IPS DF 4.7 (cell line): ENCODE measurements around the gene KLHL5.
"Not testable (repeated sequence)": the region's sequence is repeated elsewhere in the genome, so short reads cannot be mapped to it uniquely, and the experiment has no call there.

ENCODE experiments used
- DNase-seq: peaks from one replicate; pipeline ENCODE4 v3.0.0-alpha.2; 2013; ENCODE audit warnings: low spot score; ENCODE audit errors: extremely low read depth

KLHL5 gene

DNA sequence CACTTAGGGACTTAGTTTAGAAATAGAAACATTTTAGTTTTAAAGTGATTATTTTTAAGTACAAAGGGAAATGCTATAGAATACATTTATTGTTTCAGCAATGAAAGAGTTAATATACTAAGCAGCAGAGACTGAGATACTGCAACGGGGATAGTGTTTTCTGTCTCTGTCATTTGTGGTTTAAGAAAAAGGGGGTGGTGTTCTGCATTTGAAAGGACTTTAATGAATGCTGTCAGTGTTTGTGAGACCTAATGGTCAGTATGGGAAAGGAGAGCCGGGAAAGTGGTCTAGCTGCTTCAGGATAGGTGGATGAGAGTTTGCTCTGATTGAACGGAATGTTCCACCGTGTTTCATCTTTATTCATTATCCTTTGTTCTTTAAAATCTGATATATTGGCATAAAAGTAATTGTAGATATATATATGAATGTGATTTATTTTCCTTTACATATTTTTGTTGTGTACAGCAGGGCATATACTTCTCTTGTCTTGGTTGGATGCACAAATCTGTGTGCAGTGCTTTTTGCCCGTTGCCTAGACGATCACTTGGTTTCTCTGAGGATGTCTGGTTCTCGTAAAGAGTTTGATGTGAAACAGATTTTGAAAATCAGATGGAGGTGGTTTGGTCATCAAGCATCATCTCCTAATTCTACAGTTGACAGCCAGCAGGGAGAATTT is at the start of gene KLHL5:
KLHL5 (plus strand) TSS at position 139 of the 676 bp plus-strand sequence; CDS start at position 560, 421 bp downstream.
- peak; percentile 11 for DNase-seq

GRCh38 chr4:39014028-39014427 is 48.0 kb upstream of the KLHL5 start:
- DNase-seq, result no peak

DNA sequence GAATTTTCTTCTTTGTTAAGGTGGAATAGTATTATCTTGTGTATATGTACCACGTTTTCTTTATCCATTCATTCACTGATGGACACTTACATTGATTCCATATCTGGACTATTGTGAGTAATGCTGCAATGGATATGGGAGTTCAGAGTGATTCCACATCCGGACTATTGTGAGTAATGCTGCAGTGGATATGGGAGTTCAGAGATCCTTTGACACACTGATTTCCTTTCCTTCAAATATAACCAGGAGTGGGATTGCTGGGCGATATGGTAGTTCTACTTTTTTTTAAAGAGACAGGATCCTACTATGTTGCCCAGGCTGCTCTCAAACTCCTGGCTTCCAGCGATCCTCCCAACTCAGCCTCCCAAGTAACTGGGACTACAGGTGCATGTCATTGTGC is 41.9 kb upstream of the KLHL5 start:
- DNase-seq, result no peak

GRCh38 chr4:39021631-39022030 is 40.4 kb upstream of the KLHL5 start:
- no peak for DNase-seq

DNA sequence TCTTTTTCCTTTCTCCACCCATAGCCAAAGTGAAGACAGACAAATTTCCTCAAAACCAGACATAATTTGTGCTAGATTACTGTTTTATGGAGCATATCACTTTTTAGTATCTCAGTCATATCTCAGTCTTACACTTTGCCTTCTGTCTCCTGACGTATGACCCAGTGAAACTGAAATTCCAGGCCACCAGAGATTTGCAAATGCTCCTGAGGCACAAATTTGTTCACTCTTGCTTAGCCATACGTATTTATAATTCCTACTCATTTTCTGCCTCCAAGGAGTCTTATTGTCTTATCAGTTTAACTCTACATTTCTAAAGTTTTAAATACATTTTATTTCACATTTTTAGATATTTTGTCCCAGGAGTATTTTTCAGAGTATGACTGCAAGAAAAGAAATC is 39.8 kb upstream of the KLHL5 start:
- DNase-seq, result no peak

GRCh38 chr4:39023059-39023458 is 39.0 kb upstream of the KLHL5 start:
- no peak for DNase-seq

GRCh38 chr4:39024311-39024865 is 37.6 kb upstream of the KLHL5 start:
- DNase-seq, result no peak

DNA sequence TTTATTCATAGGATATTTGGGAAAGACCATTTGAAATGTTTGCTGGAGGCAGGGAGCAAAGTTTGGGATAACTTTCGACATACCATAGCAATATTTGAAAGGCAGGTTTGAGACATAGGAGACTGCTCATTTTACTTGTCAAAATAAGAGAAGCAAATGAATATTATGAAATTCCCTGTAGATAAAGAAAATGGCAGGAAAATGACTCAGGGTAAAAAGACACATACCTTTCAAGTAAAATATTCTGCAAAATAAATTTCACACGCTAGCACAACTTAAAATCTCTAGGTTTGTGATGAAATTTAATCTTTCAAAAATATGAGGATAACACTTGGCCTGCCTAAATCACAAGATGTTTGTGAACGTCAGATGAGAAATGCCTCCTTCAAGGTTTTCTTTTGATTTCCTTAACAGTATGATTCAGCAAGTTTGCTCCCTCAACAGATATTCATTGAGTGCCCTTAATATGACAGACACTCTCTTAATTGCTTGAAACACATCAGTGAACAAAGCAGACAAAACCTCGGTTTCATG is 36.4 kb upstream of the KLHL5 start:
- DNase-seq, result no peak

- no peak for DNase-seq
These were observed 35.9 kb upstream of the KLHL5 start for GRCh38 chr4:39026096-39026495.

DNA sequence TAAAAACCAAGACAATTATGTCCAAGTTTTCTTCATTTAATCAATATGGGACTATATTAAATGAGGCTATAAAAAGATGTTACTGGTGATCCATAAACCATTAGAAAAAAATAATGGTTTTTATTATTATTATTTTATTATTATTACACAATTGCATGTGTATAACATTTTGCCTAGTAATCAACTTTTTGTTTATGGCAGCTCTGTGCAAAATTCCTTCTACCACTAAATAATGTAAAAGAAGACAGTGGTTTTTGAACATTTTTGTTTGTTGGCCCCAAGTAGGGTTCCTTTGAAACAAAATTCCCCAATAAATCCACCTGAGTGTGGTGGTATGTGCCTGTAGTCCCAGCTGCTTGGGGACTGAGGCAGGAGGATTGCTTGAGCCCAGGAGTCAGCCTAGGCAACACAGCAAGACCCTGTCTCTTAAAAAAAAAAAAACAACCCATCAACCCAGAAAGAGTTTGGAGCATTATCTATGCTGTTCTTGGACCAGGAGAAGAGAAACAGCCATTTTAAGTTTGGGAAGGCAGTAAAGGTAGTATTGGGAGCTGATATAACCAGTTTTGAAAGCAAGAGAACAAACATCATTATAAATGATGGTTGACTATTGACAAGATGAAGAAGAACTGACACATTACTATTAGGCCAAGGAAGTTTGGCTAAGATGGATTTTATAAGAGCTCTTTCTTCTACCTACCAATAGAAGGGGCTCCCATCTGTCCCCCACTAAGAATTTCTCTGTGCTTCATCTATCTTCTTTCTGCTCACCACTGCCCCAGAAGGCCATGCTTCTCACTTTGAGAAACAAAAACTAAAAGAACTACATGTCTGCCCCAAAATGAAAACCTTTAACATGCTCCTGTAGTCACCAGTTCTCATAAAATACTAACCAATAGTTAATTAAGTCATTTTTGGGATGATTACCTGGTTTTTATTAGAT is 32.0 kb upstream of the KLHL5 start:
- no peak for DNase-seq

- DNase-seq, result no peak
These were observed 31.3 kb upstream of the KLHL5 start for GRCh38 chr4:39030725-39031124.

GRCh38 chr4:39031590-39032020 is 30.4 kb upstream of the KLHL5 start:
- DNase-seq, result not testable (repeated sequence)

GRCh38 chr4:39032218-39033085 is 29.6 kb upstream of the KLHL5 start, which contains the start of gene TMEM156:
Gene TMEM156 (minus strand): TSS chr4:39032409. CDS start chr4:39032313, 96 bp downstream.
- no peak for DNase-seq

GRCh38 chr4:39036172-39036571 is 25.9 kb upstream of the KLHL5 start:
- DNase-seq, result no peak

DNA sequence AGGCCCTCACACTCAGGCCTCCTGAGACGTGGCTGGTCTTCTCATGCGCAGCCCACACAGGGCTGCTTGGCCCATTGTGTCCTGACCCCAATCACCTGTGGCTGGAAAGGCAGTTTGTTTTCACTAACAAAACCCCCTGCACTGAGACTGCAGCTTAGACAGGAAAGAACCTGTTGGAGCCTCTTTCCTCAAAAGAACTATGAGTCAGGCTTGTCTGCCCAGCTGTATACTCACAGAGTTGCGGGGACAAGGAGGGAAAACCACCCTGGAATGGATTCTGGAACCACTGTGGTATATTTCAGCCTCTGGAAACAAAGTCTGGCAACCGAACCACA is 24.6 kb upstream of the KLHL5 start:
- DNase-seq, result no peak

DNA sequence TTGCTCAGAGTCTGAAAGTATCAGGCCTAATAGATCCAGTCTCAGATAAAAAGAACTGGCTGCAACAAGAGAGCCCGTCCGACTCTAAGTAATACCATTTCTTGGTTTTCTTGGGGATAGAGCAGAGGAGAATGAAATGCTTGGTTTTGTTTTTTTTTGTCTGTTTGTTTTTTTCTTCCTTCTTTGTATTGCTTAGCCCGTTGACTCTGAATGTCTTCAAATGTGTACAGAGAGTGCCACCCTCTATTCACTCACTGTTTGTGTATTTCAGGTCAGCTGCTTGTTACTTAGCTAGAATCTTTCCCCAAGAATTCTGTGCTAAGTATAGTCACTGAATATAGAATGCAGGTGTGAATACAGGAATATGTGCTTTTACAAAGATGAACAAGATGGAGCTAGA is 24.1 kb upstream of the KLHL5 start:
- DNase-seq, result no peak

GRCh38 chr4:39039108-39039507 is 22.9 kb upstream of the KLHL5 start:
- DNase-seq, result no peak

DNA sequence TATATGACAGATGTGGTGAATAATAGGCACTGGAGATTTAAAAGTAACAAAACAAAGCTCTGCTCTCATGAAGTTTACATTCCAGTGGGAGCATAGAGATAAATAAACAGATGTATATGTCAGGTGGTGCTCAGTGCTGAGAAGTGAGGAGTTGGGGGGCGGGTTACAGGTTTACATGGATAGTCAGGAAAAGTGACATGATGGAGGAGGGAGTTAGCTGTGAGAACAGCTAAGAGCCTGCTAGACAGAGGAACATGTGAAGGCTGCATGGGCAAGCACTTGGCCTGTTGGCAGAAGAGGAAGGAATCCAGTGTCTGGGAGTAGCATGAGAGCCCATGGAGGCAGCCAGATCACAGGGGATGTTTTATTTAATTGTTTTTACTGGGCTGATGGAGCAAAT is 19.7 kb upstream of the KLHL5 start:
- no peak for DNase-seq

- DNase-seq, result no peak
These were observed 18.8 kb upstream of the KLHL5 start for GRCh38 chr4:39043058-39043860.

GRCh38 chr4:39043861-39044363 is 18.1 kb upstream of the KLHL5 start:
- DNase-seq, result no peak
